ENCODE results near the gene DCN.

- TF ChIP-seq CTCF (IDR thresholded peaks at IDR 0.05) (no peak), POLR2A (IDR thresholded peaks at IDR 0.05) (no peak)
Observed at GRCh38 chr12:91191513-91192111, 9.0 kb upstream of the DCN start.
